ENCODE data around the gene CELF2.
"Not testable (repeated sequence)": the region's sequence is repeated elsewhere in the genome, so short reads cannot be mapped to it uniquely, and the experiment has no call there.

DNA sequence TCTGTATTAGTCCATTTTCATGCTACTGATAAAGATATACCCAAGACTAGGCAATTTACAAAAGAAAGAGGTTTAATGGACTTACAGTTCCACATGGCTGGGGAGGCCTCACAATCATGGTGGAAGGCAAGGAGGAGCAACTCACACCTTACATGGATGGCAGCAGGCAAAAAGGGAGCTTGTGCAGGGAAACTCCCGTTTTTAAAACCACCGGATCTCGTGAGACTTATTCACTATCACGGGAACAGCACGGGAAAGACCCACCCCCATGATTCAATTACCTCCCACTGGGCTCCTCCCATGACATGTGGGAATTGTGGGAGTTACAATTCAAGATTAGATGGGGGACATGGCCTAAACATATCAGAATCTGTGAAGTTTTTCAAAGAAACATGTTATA is 329.9 kb downstream of the CELF2 start:
- TF ChIP-seq, protein P1, sequence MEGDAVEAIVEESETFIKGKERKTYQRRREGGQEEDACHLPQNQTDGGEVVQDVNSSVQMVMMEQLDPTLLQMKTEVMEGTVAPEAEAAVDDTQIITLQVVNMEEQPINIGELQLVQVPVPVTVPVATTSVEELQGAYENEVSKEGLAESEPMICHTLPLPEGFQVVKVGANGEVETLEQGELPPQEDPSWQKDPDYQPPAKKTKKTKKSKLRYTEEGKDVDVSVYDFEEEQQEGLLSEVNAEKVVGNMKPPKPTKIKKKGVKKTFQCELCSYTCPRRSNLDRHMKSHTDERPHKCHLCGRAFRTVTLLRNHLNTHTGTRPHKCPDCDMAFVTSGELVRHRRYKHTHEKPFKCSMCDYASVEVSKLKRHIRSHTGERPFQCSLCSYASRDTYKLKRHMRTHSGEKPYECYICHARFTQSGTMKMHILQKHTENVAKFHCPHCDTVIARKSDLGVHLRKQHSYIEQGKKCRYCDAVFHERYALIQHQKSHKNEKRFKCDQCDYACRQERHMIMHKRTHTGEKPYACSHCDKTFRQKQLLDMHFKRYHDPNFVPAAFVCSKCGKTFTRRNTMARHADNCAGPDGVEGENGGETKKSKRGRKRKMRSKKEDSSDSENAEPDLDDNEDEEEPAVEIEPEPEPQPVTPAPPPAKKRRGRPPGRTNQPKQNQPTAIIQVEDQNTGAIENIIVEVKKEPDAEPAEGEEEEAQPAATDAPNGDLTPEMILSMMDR (IDR thresholded peaks at IDR 0.05), result not testable (repeated sequence)
- TF ChIP-seq EP300 (IDR thresholded peaks at IDR 0.05), result not testable (repeated sequence)
